Activated CD4-positive, alpha-beta T cell treated with anti-CD3 and anti-CD28 coated beads for 36 hours (primary cell): ENCODE measurements around the gene SOAT2. TPM values are rescaled to one million over a fixed set of nuclear protein-coding genes. Genes with fewer than 3 reads are reported as not detected.
A peak's percentile ranks its signal among the peaks of the same experiment; 100 is the strongest.

Source experiments
- ATAC-seq: fragments of 200-7000 bp; cut with Tn5 transposase; one replicate; pipeline ENCODE4 v1.10.0; 2021; ENCODE audit warnings: mild to moderate bottlenecking, moderate library complexity
- CTCF ChIA-PET: fragments of 350-600 bp; sonication (Branson Sonifier 250); formaldehyde crosslinking; loops from one replicate; lab custom pipeline; 2021; ENCODE audit warnings: antibody characterized with exemption; lab: Charles Lee
- POLR2A ChIA-PET: fragments of 350-600 bp; sonication (Branson Sonifier 250); formaldehyde crosslinking; loops from one replicate; lab custom pipeline; 2021; ENCODE audit warnings: antibody characterized with exemption, inconsistent platforms; lab: Charles Lee
- DNase-seq: peaks from one replicate; pipeline ENCODE4 v3.0.0-alpha.2; 2020
- H3K27ac Mint-ChIP-seq: one replicate; pipeline ENCODE4 v1.8.0; 2021; ENCODE audit warnings: mixed read lengths
- H3K27me3 Mint-ChIP-seq: one replicate; pipeline ENCODE4 v1.8.0; 2021; ENCODE audit warnings: mixed read lengths
- H3K36me3 Mint-ChIP-seq: one replicate; pipeline ENCODE4 v1.8.0; 2021; ENCODE audit warnings: low read depth, mixed read lengths
- H3K4me1 Mint-ChIP-seq: one replicate; pipeline ENCODE4 v1.8.0; 2021; ENCODE audit warnings: mixed read lengths
- H3K4me3 Mint-ChIP-seq: one replicate; pipeline ENCODE4 v1.8.0; 2021; ENCODE audit warnings: mild to moderate bottlenecking, moderate library complexity, mixed read lengths
- H3K9me3 Mint-ChIP-seq: one replicate; pipeline ENCODE4 v1.8.0; 2021; ENCODE audit warnings: low read depth, mixed read lengths
- intact Hi-C, 2 experiments: fragments of 100-400 bp; cut with DNase I in 1 of 2; cut with micrococcal nuclease in 1 of 2; formaldehyde crosslinking; loops; one replicate each; pipeline versions ENCODE4 v1.14.2 to v1.15.1; 2022 to 2024; cut with DNase I, micrococcal nuclease
- total RNA-seq, 2 experiments: library from RNA; stranded (reverse); gene quantifications; one replicate each; pipeline ENCODE4 v1.2.3, GENCODE V29; 2021

The SOAT2 gene
- total RNA-seq, 2 experiments from 2014 or later = 0.57 to 0.79 TPM

DNA sequence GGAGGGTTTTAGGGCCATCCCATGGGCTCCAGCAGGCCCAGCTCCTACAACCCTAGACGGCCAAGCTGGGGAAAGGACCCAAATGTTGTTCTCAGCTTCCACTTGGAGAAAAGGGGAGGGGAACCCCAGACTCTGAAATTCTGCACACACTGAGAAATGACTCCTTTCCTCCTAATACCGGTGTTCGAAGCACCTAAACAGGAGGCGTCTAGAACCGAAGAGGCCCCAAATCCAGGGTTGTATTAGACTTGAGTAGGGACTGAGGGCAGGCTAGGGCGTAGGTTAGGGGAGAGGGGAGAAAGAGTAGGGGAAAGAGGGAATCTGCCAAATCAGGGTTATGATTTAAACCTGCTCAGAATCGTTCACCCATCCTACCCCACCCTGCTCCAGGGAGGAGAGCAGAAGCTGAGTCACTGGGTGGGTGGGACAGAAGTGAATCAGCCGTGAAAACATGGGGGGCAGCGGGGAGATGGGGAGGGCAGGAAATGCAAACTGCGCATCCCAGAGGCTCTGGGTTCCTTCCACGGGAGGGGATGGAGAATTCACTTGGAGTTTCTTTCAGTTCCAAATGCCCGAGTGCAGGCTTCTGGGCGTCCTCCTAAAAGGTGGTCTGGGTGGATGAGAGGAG lies 4.8 kb upstream of the SOAT2 start:
- peak; percentile 37 for ATAC-seq
- peak overlapping the region; percentile 72 for H3K4me3 Mint-ChIP-seq
- CTCF ChIA-PET = interaction anchor here (0.6 to 7.5 kb wide), 23 partner anchors 9 to 330 kb away, joined by 3 to 277 read pairs (median 4); partner anchors contain the start of genes AAAS and SPRYD3

DNA sequence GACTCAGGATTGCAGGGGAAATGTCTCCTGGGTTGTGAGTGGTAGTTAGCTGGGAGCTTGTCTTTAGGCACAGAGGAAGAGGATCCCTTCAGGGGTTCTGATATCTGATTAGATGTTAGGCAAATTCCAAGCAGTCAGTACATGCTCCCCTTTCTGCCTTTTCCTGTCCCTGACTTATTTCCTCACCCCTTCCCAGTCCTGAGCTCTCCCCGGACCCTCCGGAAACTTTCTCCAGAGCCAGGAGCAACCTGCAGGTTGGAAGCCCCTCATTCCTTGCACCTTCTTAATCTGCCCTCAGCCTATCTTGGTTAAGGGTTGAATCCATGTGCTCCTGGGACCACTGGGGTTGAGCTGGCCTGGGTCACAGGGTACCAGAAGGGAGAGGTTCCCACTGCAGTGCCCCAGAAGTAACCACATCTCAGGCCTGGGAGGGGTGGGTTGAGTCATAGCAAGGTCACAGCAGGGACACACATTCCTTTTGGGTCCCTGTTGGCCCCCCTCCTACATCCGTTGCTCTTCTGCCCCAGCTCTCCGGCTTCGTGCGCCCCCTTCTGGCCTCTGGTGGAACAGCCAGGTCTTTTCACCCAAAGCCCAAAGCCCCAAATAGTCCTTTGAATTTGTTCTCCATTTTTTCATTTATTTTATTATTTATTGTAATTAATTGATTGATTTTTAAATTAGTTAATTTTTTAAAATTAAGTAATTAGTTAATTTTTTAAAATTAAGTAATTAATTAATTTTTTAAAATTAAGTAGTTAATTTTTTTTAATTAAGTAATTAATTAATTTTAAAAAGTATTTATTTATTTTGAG lies 4.0 kb upstream of the SOAT2 start:
- intact Hi-C loops = loop anchor here (1.0 kb wide), 5 partner anchors 33 to 214 kb away; partner anchors contain the start of gene EIF4B (in 1 of the 2)
- H3K36me3 Mint-ChIP-seq = no peaks in the 10 kb centered on the region
- ATAC-seq = peak; percentile 59
- peaks cover 12% of the 10 kb centered on the region for H3K27me3 Mint-ChIP-seq
- peak overlapping the region; percentile 72 for H3K4me3 Mint-ChIP-seq
- peak overlapping the region; percentile 89 for H3K27ac Mint-ChIP-seq
- peak; percentile 95 for DNase-seq
- POLR2A ChIA-PET = interaction anchor here (1.1 to 2.8 kb wide), 2 partner anchors 19 to 33 kb away, joined by 3 to 13 read pairs; partner anchors contain the start of gene SPRYD3
- H3K9me3 Mint-ChIP-seq = no peaks in the 10 kb centered on the region
- CTCF ChIA-PET = interaction anchor here (0.6 to 7.5 kb wide), 24 partner anchors 8 to 329 kb away, joined by 3 to 277 read pairs (median 3); partner anchors contain the start of genes AAAS and SPRYD3
- H3K4me1 Mint-ChIP-seq = peaks cover 43% of the 10 kb centered on the region

More for the DNA sequence above, 4.8 kb upstream of the SOAT2 start:
- POLR2A ChIA-PET = interaction anchor here (1.1 to 2.8 kb wide), 2 partner anchors 19 to 33 kb away, joined by 3 to 13 read pairs; partner anchors contain the start of gene SPRYD3
- intact Hi-C loops = loop anchor here (1.0 kb wide), 1 partner anchor 19 kb away; the partner anchor contains the start of gene SPRYD3 (in 2 of the 2)
- no peaks in the 10 kb centered on the region for H3K9me3 Mint-ChIP-seq
- H3K27me3 Mint-ChIP-seq = peaks cover 12% of the 10 kb centered on the region
- H3K36me3 Mint-ChIP-seq = no peaks in the 10 kb centered on the region
- H3K4me1 Mint-ChIP-seq = peaks cover 37% of the 10 kb centered on the region
- DNase-seq = peak; percentile 72
- H3K27ac Mint-ChIP-seq = peak overlapping the region; percentile 89

- no peak for DNase-seq
- Mint-ChIP-seq H3K4me3 (no peak overlapping the region), H3K4me1 (peaks cover 43% of the 10 kb centered on the region), H3K27me3 (peaks cover 12% of the 10 kb centered on the region), H3K9me3 (no peaks in the 10 kb centered on the region), H3K27ac (no peak overlapping the region), H3K36me3 (no peaks in the 10 kb centered on the region)
- CTCF ChIA-PET = interaction anchor here (0.7 to 7.5 kb wide), 7 partner anchors 14 to 221 kb away, joined by 3 to 277 read pairs (median 6); partner anchors contain the start of gene SPRYD3
- POLR2A ChIA-PET = no interaction called here
- no peak for ATAC-seq
- intact Hi-C loops = no loop called here
These were observed 2.7 kb upstream of the SOAT2 start for GRCh38 chr12:53100466-53101151.

DNA sequence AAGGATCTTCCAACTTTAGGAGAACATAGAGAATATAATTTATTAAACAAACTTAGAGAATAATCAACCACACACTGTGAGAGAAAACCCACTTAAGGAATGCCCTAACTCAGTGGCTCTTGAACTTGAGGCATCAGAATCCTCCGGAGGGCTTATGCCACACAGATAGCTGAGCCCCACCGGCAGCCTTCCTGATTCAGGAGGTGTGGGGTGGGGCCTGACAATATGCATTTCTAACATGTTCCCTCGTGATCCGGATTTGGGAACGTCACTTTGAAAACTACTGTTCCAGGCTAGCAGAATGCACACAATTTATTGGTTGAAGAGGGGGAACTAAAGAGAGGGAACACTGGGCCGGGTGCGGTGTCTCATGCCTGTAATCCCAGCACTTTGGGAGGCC lies 2.0 kb upstream of the SOAT2 start:
- DNase-seq (no peak), ATAC-seq (no peak)
- H3K4me3 Mint-ChIP-seq = no peak overlapping the region
- no peaks in the 10 kb centered on the region for H3K9me3 Mint-ChIP-seq
- H3K27me3 Mint-ChIP-seq = peaks cover 9% of the 10 kb centered on the region
- intact Hi-C loops = no loop called here
- POLR2A ChIA-PET = no interaction called here
- H3K27ac Mint-ChIP-seq = no peak overlapping the region
- H3K4me1 Mint-ChIP-seq = peaks cover 43% of the 10 kb centered on the region
- CTCF ChIA-PET = interaction anchor here (0.9 to 7.5 kb wide), 4 partner anchors 22 to 55 kb away, joined by 3 to 277 read pairs (median 18); partner anchors contain the start of gene SPRYD3
- H3K36me3 Mint-ChIP-seq = no peaks in the 10 kb centered on the region

- Mint-ChIP-seq H3K4me1 (peaks cover 38% of the 10 kb centered on the region), H3K4me3 (no peak overlapping the region), H3K27me3 (peaks cover 1% of the 10 kb centered on the region), H3K9me3 (no peaks in the 10 kb centered on the region), H3K36me3 (no peaks in the 10 kb centered on the region), H3K27ac (peak overlapping the region; percentile 42)
- POLR2A ChIA-PET = interaction anchor here (1.7 kb wide), 1 partner anchor 23 kb away, joined by 7 read pairs; the partner anchor contains the start of gene SPRYD3
- CTCF ChIA-PET = interaction anchor here (0.7 to 7.5 kb wide), 23 partner anchors 11 to 326 kb away, joined by 3 to 277 read pairs (median 4); partner anchors contain the start of genes AAAS, PFDN5 and SPRYD3
- intact Hi-C loops = no loop called here
- ATAC-seq (no peak), DNase-seq (no peak)
These were observed 1.1 kb upstream of the SOAT2 start for GRCh38 chr12:53101931-53102781.

- no peak for ATAC-seq
- H3K4me1 Mint-ChIP-seq = peaks cover 27% of the 10 kb centered on the region
- POLR2A ChIA-PET = interaction anchor here (0.7 to 1.7 kb wide), 2 partner anchors 25 to 117 kb away, joined by 4 to 7 read pairs; partner anchors contain the start of gene SPRYD3
- H3K4me3 Mint-ChIP-seq = no peak overlapping the region
- H3K27me3 Mint-ChIP-seq = no peaks in the 10 kb centered on the region
- H3K9me3 Mint-ChIP-seq = no peaks in the 10 kb centered on the region
- H3K36me3 Mint-ChIP-seq = no peaks in the 10 kb centered on the region
- no peak overlapping the region for H3K27ac Mint-ChIP-seq
- no peak for DNase-seq
- intact Hi-C loops = no loop called here
- CTCF ChIA-PET = interaction anchor here (0.6 to 7.5 kb wide), 11 partner anchors 18 to 853 kb away, joined by 3 to 277 read pairs (median 4); partner anchors contain the start of genes PFDN5 and SPRYD3
These were observed 597 bp downstream of the SOAT2 start for GRCh38 chr12:53103860-53104305.

DNA sequence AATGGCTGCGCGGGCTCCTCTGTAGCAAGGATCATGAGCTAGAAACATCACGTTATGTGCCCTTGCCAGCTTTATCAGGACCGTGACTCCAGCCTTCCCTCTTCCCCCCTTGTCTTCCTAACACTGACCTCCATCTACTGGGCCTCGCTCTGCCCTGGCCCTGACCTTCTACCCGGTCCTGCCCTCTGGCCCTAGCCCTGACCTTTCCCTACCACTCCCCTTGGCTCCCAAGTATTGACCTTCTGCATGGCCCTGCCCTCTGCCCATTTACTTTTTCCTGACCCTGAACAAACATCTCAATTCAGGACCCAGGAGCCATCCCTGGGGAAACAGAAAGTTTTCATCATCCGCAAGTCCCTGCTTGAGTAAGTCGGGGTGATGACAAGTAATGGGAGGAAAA lies 2.0 kb downstream of the SOAT2 start:
- Mint-ChIP-seq H3K36me3 (no peaks in the 10 kb centered on the region), H3K27ac (no peak overlapping the region), H3K4me3 (no peak overlapping the region), H3K4me1 (peaks cover 21% of the 10 kb centered on the region), H3K27me3 (no peaks in the 10 kb centered on the region), H3K9me3 (no peaks in the 10 kb centered on the region)
- ATAC-seq = no peak
- CTCF ChIA-PET = interaction anchor here (0.9 to 4.5 kb wide), 3 partner anchors 26 to 71 kb away, joined by 3 to 33 read pairs (median 3); partner anchors contain the start of gene SPRYD3
- intact Hi-C loops = no loop called here
- POLR2A ChIA-PET = no interaction called here
- no peak for DNase-seq

DNA sequence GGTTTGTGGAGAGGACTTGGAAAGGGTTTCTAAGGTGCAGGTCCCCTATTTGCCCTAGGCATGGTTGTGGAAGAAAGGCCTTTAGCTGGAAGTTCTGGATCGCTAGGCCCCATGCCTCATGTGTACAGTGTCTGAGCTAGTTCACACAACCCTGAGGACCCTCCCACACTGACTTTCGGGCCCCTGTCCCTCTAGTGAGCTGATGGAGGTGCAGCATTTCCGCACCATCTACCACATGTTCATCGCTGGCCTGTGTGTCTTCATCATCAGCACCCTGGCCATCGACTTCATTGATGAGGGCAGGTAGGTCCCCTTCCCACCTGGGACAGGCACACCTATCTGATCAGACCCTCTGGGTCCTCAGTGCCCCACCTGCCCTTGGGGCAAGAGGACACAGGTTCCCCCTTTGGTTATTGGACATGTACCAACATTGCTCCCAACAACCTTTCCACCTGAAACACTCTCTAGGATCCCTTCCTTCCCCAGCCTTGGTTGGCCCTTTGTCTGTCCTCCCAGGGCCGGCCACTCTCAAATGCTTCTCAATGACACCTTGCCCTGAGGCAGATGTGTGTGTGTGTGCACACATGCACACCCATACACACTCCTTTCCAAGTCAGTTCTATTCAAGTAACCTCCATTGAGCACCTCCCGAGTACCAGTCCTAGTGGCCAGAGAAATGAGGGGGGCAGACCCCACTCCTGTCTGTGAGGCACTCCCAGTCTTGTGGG lies 2.6 kb downstream of the SOAT2 start:
- ATAC-seq (no peak), DNase-seq (no peak)
- H3K27ac Mint-ChIP-seq = no peak overlapping the region
- no peaks in the 10 kb centered on the region for H3K36me3 Mint-ChIP-seq
- ChIA-PET CTCF (interaction anchor here (1.1 kb wide), 1 partner anchor 71 kb away, joined by 3 read pairs; no protein-coding TSS in a partner anchor), POLR2A (no interaction called here)
- no peaks in the 10 kb centered on the region for H3K9me3 Mint-ChIP-seq
- intact Hi-C loops = no loop called here
- no peak overlapping the region for H3K4me3 Mint-ChIP-seq
- H3K4me1 Mint-ChIP-seq = peaks cover 21% of the 10 kb centered on the region
- H3K27me3 Mint-ChIP-seq = no peaks in the 10 kb centered on the region

GRCh38 chr12:53107122-53107521 lies 3.8 kb downstream of the SOAT2 start:
- Mint-ChIP-seq H3K4me1 (peaks cover 19% of the 10 kb centered on the region), H3K27ac (no peak overlapping the region), H3K36me3 (no peaks in the 10 kb centered on the region), H3K27me3 (no peaks in the 10 kb centered on the region), H3K9me3 (no peaks in the 10 kb centered on the region), H3K4me3 (no peak overlapping the region)
- ChIA-PET POLR2A (interaction anchor here (0.6 kb wide), 1 partner anchor 90 kb away, joined by 3 read pairs; no protein-coding TSS in a partner anchor), CTCF (interaction anchor here (1.3 kb wide), 1 partner anchor 8 kb away, joined by 4 read pairs; no protein-coding TSS in a partner anchor)
- intact Hi-C loops = no loop called here
- DNase-seq = no peak
- ATAC-seq = no peak
